Kasumi-1 (cell line): ENCODE data around the gene HOXA7.

Experiments used
- DNase-seq, 2 experiments: peaks; one replicate each; lab custom pipeline; 2025; lab: John Stamatoyannopoulos, UW

HOXA7 gene

GRCh38 chr7:27156508-27156898 is at the start of gene HOXA7:
TSS of gene HOXA7 (minus strand) at chr7:27156675. CDS start at chr7:27156545, 130 bp downstream.
- no peak for DNase-seq

GRCh38 chr7:27205325-27206280 is 49.1 kb upstream of the HOXA7 start:
- DNase-seq: no peak

- DNase-seq: no peak
Observed at GRCh38 chr7:27204851-27205322, 48.4 kb upstream of the HOXA7 start.

GRCh38 chr7:27203964-27204594 is 47.6 kb upstream of the HOXA7 start:
- no peak for DNase-seq

GRCh38 chr7:27203365-27203953 is 47.0 kb upstream of the HOXA7 start:
- no peak for DNase-seq

GRCh38 chr7:27202862-27203134 is 46.3 kb upstream of the HOXA7 start:
- DNase-seq: no peak

- DNase-seq: no peak
Observed at GRCh38 chr7:27202018-27202861, 45.8 kb upstream of the HOXA7 start.

GRCh38 chr7:27201580-27202017 is 45.1 kb upstream of the HOXA7 start:
- no peak for DNase-seq

GRCh38 chr7:27200761-27201579 is 44.5 kb upstream of the HOXA7 start:
- peak; percentile 73 to 74 for DNase-seq

- DNase-seq: peak; percentile 52 to 68
Observed at GRCh38 chr7:27199849-27200760, 43.6 kb upstream of the HOXA7 start, which contains the start of gene HOXA13. TSS of gene HOXA13 (minus strand) at chr7:27200091. CDS start at chr7:27200077, 14 bp downstream.

GRCh38 chr7:27198871-27199801 is 42.7 kb upstream of the HOXA7 start:
- no peak for DNase-seq

GRCh38 chr7:27198138-27198841 is 41.8 kb upstream of the HOXA7 start:
- no peak for DNase-seq

GRCh38 chr7:27197137-27198042 is 40.9 kb upstream of the HOXA7 start:
- no peak for DNase-seq

GRCh38 chr7:27196287-27196767 is 39.9 kb upstream of the HOXA7 start:
- peak; percentile 88 to 90 for DNase-seq

GRCh38 chr7:27194686-27195379 is 38.4 kb upstream of the HOXA7 start:
- no peak for DNase-seq

- no peak for DNase-seq
Observed at GRCh38 chr7:27194002-27194352, 37.5 kb upstream of the HOXA7 start.
